H1 (cell line): ENCODE results near the gene TRIM44. TPM values are rescaled to one million over a fixed set of nuclear protein-coding genes. Genes with fewer than 3 reads are reported as not detected.

Experiments
- CTCF ChIA-PET: fragments of 300-600 bp; sonication (Branson Sonifier 250); formaldehyde crosslinking; loops from one replicate; lab custom pipeline; 2021; ENCODE audit not compliant: partially characterized antibody; lab: Charles Lee
- POLR2A ChIA-PET: fragments of 300-600 bp; sonication (Branson Sonifier 250); formaldehyde crosslinking; loops from one replicate; lab custom pipeline; 2021; ENCODE audit warnings: inconsistent platforms; ENCODE audit not compliant: partially characterized antibody; lab: Charles Lee
- DNase-seq, 2 experiments: peaks; one replicate each; pipeline versions ENCODE4 v3.0.0 to v3.0.0-alpha.2; 2010 to 2022; ENCODE audit warnings: low spot score in 2 of 2, low read depth in 1 of 2, mixed read lengths in 1 of 2
- FAIRE-seq: peaks from 2 replicates; lab custom pipeline; 2011; peaks lifted over from hg19 to GRCh38; lab: Jason Lieb, UNC
- H2AFZ ChIP-seq: 2 replicates; pipeline ENCODE4 v1.8.1; 2012; ENCODE audit warnings: low read length, inconsistent platforms
- H2AK5ac ChIP-seq: 2 replicates; pipeline ENCODE4 v1.6.1; 2013; ENCODE audit warnings: low read depth, low read length
- H2BK120ac ChIP-seq: replicated peaks from 2 replicates; pipeline ENCODE3; 2013; ENCODE audit warnings: low read depth, low read length, inconsistent platforms
- H2BK12ac ChIP-seq: 2 replicates; pipeline ENCODE4 v1.6.1; 2013; ENCODE audit warnings: low read depth, low read length
- H2BK15ac ChIP-seq: 2 replicates; pipeline ENCODE4 v1.6.1; 2013; ENCODE audit warnings: low read length
- H2BK20ac ChIP-seq: 2 replicates; pipeline ENCODE4 v1.6.1; 2013; ENCODE audit warnings: low read length
- H2BK5ac ChIP-seq: 2 replicates; pipeline ENCODE4 v1.6.1; 2013; ENCODE audit warnings: low read depth, low read length
- H3K14ac ChIP-seq: 2 replicates; pipeline ENCODE4 v1.6.1; 2013; ENCODE audit warnings: inconsistent platforms; ENCODE audit not compliant: insufficient read length
- H3K18ac ChIP-seq: 2 replicates; pipeline ENCODE4 v1.6.1; 2013; ENCODE audit warnings: low read length; ENCODE audit errors: extremely low read depth
- H3K23ac ChIP-seq: 2 replicates; pipeline ENCODE4 v1.6.1; 2013; ENCODE audit warnings: inconsistent platforms; ENCODE audit not compliant: insufficient read length
- H3K23me2 ChIP-seq: 2 replicates; pipeline ENCODE4 v1.6.1; 2013; ENCODE audit warnings: low read depth, low read length
- H3K27ac ChIP-seq: 2 replicates; pipeline ENCODE4 v1.6.1; 2011; ENCODE audit warnings: low read depth, low read length, inconsistent platforms
- H3K27me3 ChIP-seq, 4 experiments: replicated peaks in 1 of 4; 1 replicate in 1 of 4; 2 replicates in 3 of 4; pipeline versions ENCODE4 v1.6.1 to v1.8.1; 2011 to 2013; ENCODE audit warnings: low read length in 3 of 4, mild to moderate bottlenecking in 3 of 4, inconsistent platforms in 2 of 4, mixed read lengths in 2 of 4, moderate library complexity in 1 of 4; ENCODE audit not compliant: control insufficient read depth in 3 of 4, insufficient read depth in 3 of 4; ENCODE audit errors: extremely low read depth in 1 of 4
- H3K36me3 ChIP-seq, 4 experiments: 2 replicates each; pipeline versions ENCODE4 v1.6.1 to v1.8.1; 2011 to 2013; ENCODE audit warnings: mild to moderate bottlenecking in 4 of 4, low read length in 3 of 4, moderate library complexity in 2 of 4, control low read depth in 1 of 4, inconsistent platforms in 1 of 4; ENCODE audit not compliant: insufficient read depth in 4 of 4, control insufficient read depth in 2 of 4
- H3K4ac ChIP-seq: replicated peaks from 2 replicates; pipeline ENCODE3; 2013; ENCODE audit warnings: low read length, low read depth, mixed read lengths, inconsistent platforms; ENCODE audit not compliant: insufficient read length
- H3K4me1 ChIP-seq, 4 experiments: replicated peaks in 1 of 4; 1 replicate in 1 of 4; 2 replicates in 3 of 4; pipeline versions ENCODE4 v1.6.1 to v1.8.1; 2011 to 2013; ENCODE audit warnings: low read length in 3 of 4, inconsistent platforms in 2 of 4, mixed read lengths in 1 of 4; ENCODE audit not compliant: insufficient read depth in 4 of 4, control insufficient read depth in 3 of 4
- H3K4me2 ChIP-seq, 2 experiments: 2 replicates each; pipeline versions ENCODE4 v1.6.1 to v1.8.1; 2011 to 2013; ENCODE audit warnings: low read depth in 2 of 2, low read length in 2 of 2, control low read depth in 1 of 2, inconsistent platforms in 1 of 2, mild to moderate bottlenecking in 1 of 2; ENCODE audit not compliant: insufficient read depth in 1 of 2
- H3K4me3 ChIP-seq, 4 experiments: fragments of 200-600, 300-600 bp in 1 of 4; sonication (generic), shearing (Covaris generic), sonication (Bioruptor Twin) in 1 of 4; 2 replicates each; pipeline versions ENCODE4 v1.5.1 to v1.8.1; 2011 to 2016; ENCODE audit warnings: low read length in 4 of 4, low read depth in 3 of 4, control low read depth in 2 of 4, inconsistent platforms in 2 of 4, mild to moderate bottlenecking in 2 of 4, mixed read lengths in 1 of 4, moderate library complexity in 1 of 4; ENCODE audit not compliant: insufficient read depth in 2 of 4; ENCODE audit errors: extremely low read depth in 1 of 4
- H3K56ac ChIP-seq: replicated peaks from 2 replicates; pipeline ENCODE3; 2013; ENCODE audit warnings: low read depth, mild to moderate bottlenecking, mixed read lengths, low read length, inconsistent platforms; ENCODE audit not compliant: insufficient read length
- H3K79me1 ChIP-seq: 2 replicates; pipeline ENCODE4 v1.6.1; 2013; ENCODE audit warnings: low read depth, low read length, control low read depth
- H3K79me2 ChIP-seq, 2 experiments: 2 replicates each; pipeline versions ENCODE4 v1.6.1 to v1.8.1; 2012 to 2013; ENCODE audit warnings: low read length in 2 of 2, mild to moderate bottlenecking in 2 of 2, inconsistent platforms in 1 of 2; ENCODE audit not compliant: insufficient read depth in 2 of 2, control insufficient read depth in 1 of 2
- H3K9ac ChIP-seq, 4 experiments: replicated peaks in 1 of 4; 1 replicate in 1 of 4; 2 replicates in 3 of 4; pipeline versions ENCODE4 v1.6.1 to v1.8.1; 2011 to 2013; ENCODE audit warnings: low read depth in 3 of 4, low read length in 3 of 4, control low read depth in 2 of 4, mild to moderate bottlenecking in 2 of 4, moderate library complexity in 2 of 4, inconsistent platforms in 1 of 4; ENCODE audit errors: extremely low read depth in 1 of 4
- H3K9me3 ChIP-seq, 2 experiments: 2 replicates each; pipeline versions ENCODE4 v1.6.1 to v1.8.1; 2012 to 2013; ENCODE audit warnings: mild to moderate bottlenecking in 2 of 2, moderate library complexity in 2 of 2, control low read depth in 1 of 2, inconsistent platforms in 1 of 2, low read depth in 1 of 2, low read length in 1 of 2, mixed read lengths in 1 of 2; ENCODE audit not compliant: insufficient read depth in 2 of 2
- H4K20me1 ChIP-seq, 2 experiments: replicated peaks in 1 of 2; 2 replicates each; pipeline versions ENCODE3 to v1.8.1; 2011 to 2013; ENCODE audit warnings: inconsistent platforms in 2 of 2, low read length in 2 of 2, mild to moderate bottlenecking in 1 of 2; ENCODE audit not compliant: insufficient read depth in 2 of 2, control insufficient read depth in 1 of 2
- H4K5ac ChIP-seq: 2 replicates; pipeline ENCODE4 v1.6.1; 2013; ENCODE audit warnings: low read length, low read depth, mixed read lengths, inconsistent platforms; ENCODE audit not compliant: insufficient read length
- H4K8ac ChIP-seq: 2 replicates; pipeline ENCODE4 v1.8.0; 2013; ENCODE audit warnings: mild to moderate bottlenecking, moderate library complexity, low read length, inconsistent platforms; ENCODE audit not compliant: insufficient read depth; ENCODE audit errors: extremely low read depth
- H4K91ac ChIP-seq: replicated peaks from 2 replicates; pipeline ENCODE3; 2013; ENCODE audit warnings: low read length, mixed read lengths, inconsistent platforms; ENCODE audit not compliant: insufficient read length
- WGBS, 2 experiments: shearing (Covaris generic) in 1 of 2; methylation state at CpG; one replicate each; pipeline versions ENCODE4 v1.1.6 to v1.1.7; 2013 to 2015; ENCODE audit warnings: low lambda C conversion rate in 2 of 2, mixed read lengths in 2 of 2, inconsistent platforms in 1 of 2, low coverage in 1 of 2, missing lambda C conversion rate in 1 of 2; ENCODE audit not compliant: insufficient replicate concordance in 2 of 2, insufficient coverage in 1 of 2, insufficient read length in 1 of 2; ENCODE audit errors: extremely low coverage in 1 of 2, missing lambda C conversion rate in 1 of 2; 5-methylcytosine and 5-hydroxymethylcytosine counted together
- polyA plus RNA-seq, 7 experiments: library from polyadenylated mRNA; depleted of rRNA in 3 of 7; stranded (reverse) in 5 of 7; unstranded in 2 of 7; fragments of >200 nt in 5 of 7; fragments of 200-250 nt in 2 of 7; gene quantifications; 1 replicate in 5 of 7; 2 replicates in 1 of 7; 4 replicates in 1 of 7; pipeline versions ENCODE4 v1.2.1 to v1.2.3, GENCODE V29; 2011 to 2013; ENCODE audit warnings: missing spikeins in 2 of 7, mixed read lengths in 2 of 7
- total RNA-seq: library from RNA; stranded (reverse); fragmentation: NEBNext Ultra II Directional; extraction: Animal tissue kit (Norgen Biotek cat#: 25700); gene quantifications from 2 replicates; pipeline ENCODE4 v1.2.1, GENCODE V29; 2021

The TRIM44 gene
- total and polyA plus RNA-seq, 2 of the 8 experiments (the other 6 are each of a cell fraction or from before 2014, with no cell fraction given), result 13.9 to 34.4 TPM

- Histone ChIP-seq H3K9me3 (no peaks in the 10 kb centered on the region), H3K9ac (peak overlapping the region in 1 of 4 experiments; percentile 56; a peak in 2 of 7 replicates), H3K4me3 (peak overlapping the region; percentile 55 to 76 (median 72)), H3K23me2 (peaks cover 11% of the 10 kb centered on the region; the same call in 1 of the 2 replicates), H2AK5ac (no peak overlapping the region), H2BK5ac (no peak overlapping the region), H2BK20ac (no peak overlapping the region), H3K36me3 (no peaks in the 10 kb centered on the region), H4K8ac (peak overlapping the region; percentile 72), H3K4ac (no peak overlapping the region), H2BK120ac (no peak overlapping the region), H2BK15ac (no peak overlapping the region), H3K27ac (no peak overlapping the region), H3K4me1 (peaks cover 3 to 19% (median 6%) of the 10 kb centered on the region in 4 experiments; a peak in 5 of 7 replicates), H2AFZ (no peak overlapping the region), H4K91ac (no peak overlapping the region), H4K5ac (no peak overlapping the region), H2BK12ac (no peak overlapping the region), H3K56ac (no peak overlapping the region), H4K20me1 (no peaks in the 10 kb centered on the region), H3K79me2 (no peaks in the 10 kb centered on the region), H3K79me1 (no peaks in the 10 kb centered on the region), H3K4me2 (peak overlapping the region; percentile 79 to 91), H3K14ac (no peak overlapping the region), H3K18ac (no peak overlapping the region), H3K27me3 (peaks cover 7 to 29% (median 22%) of the 10 kb centered on the region in 4 experiments), H3K23ac (no peak overlapping the region)
- CTCF ChIA-PET, result interaction anchor here (0.8 to 1.9 kb wide), 11 partner anchors 21 to 647 kb away, joined by 3 to 8 read pairs (median 4); no protein-coding TSS in a partner anchor
- POLR2A ChIA-PET, result interaction anchor here (1.0 to 3.3 kb wide), 6 partner anchors 10 to 491 kb away, joined by 3 to 14 read pairs (median 4); partner anchors contain the start of gene TRIM44
- DNase-seq (no peak), FAIRE-seq (no peak)
- WGBS, 2 experiments, result 1% methylated on average over 70 of the region's 91 CpGs; no CpG with 5 or more reads in 1 of the 2 experiments
Measured at GRCh38 chr11:35618497-35619115, 44.0 kb upstream of the TRIM44 start.
